ENCODE results near the gene MAP7D3.

DNA sequence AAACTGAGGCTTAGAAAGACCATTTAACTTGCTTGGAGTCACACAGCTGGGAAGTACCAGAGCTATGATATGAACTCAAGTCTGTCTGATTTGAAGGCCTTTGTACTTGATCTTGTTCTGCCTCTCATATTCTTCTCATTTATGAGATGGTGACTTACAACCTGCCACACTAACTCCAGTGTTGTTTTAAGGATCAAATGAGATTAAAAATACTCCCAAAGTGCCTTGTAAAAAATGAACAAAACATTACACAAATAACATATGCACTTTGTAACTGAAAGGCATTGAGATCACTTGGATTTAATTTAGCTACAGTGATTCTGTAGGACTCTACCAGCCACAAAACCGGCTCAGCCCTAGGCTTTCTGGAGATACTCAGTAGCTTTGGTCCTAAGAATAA, 15.6 kb upstream of the MAP7D3 start:
- TF ChIP-seq CTCF (conservative IDR thresholded peaks at IDR 0.05) (no peak), EZH2 (IDR thresholded peaks at IDR 0.05; ENCODE audit: low read depth) (no peak)
